Dendritic cell treated with granulocyte-macrophage colony-stimulating factor and Interleukin-4, amounts not matched to agents 40 ng/mL and 50 ng/mL, for 4 days (primary cell): ENCODE data around the gene IFT27.
"Not testable (repeated sequence)": the region's sequence is repeated elsewhere in the genome, so short reads cannot be mapped to it uniquely, and the experiment has no call there.

Source experiments
- H3K27ac Mint-ChIP-seq: one replicate; pipeline ENCODE4 v1.8.0; 2022; ENCODE audit warnings: mild to moderate bottlenecking, mixed read lengths
- H3K27me3 Mint-ChIP-seq: one replicate; pipeline ENCODE4 v1.8.0; 2022; ENCODE audit warnings: mild to moderate bottlenecking, mixed read lengths
- H3K36me3 Mint-ChIP-seq: one replicate; pipeline ENCODE4 v1.8.0; 2022; ENCODE audit warnings: low read depth, mixed read lengths
- H3K4me1 Mint-ChIP-seq: one replicate; pipeline ENCODE4 v1.8.0; 2022; ENCODE audit warnings: low read depth, mixed read lengths
- H3K4me3 Mint-ChIP-seq: one replicate; pipeline ENCODE4 v1.8.0; 2022; ENCODE audit warnings: mild to moderate bottlenecking, moderate library complexity, mixed read lengths
- H3K9me3 Mint-ChIP-seq: one replicate; pipeline ENCODE4 v1.8.0; 2022; ENCODE audit warnings: mixed read lengths
- intact Hi-C: fragments of 100-400 bp; cut with micrococcal nuclease; formaldehyde crosslinking; loops from one replicate; pipeline ENCODE4 v1.15.0; 2022

Gene IFT27

DNA sequence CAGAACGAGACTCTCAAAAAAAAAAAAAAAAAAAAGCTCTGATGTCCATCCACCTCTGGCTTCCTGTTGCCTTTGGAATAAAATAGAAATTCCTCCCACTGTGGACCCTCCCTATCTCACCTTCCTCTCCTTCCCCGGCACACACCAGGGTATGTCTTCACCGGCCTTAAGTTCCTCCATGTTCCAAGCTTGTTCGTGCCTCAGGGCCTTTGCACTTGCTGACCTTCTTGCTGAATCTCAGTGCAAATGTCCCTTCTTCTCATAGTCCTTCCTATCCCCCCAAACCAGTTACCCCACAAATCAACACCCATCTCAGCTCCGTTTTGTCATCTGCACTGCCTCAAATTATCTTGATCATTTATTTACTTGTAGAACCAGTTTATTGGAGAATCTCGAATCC, 20.6 kb downstream of the IFT27 start:
- intact Hi-C loops, result no loop called here
- H3K4me1 Mint-ChIP-seq, result peaks cover 17% of the 10 kb centered on the region
- H3K27me3 Mint-ChIP-seq, result peaks cover 46% of the 10 kb centered on the region
- H3K9me3 Mint-ChIP-seq, result no peaks in the 10 kb centered on the region
- H3K27ac Mint-ChIP-seq, result no peak overlapping the region
- H3K4me3 Mint-ChIP-seq, result no peak overlapping the region
- no peaks in the 10 kb centered on the region for H3K36me3 Mint-ChIP-seq

DNA sequence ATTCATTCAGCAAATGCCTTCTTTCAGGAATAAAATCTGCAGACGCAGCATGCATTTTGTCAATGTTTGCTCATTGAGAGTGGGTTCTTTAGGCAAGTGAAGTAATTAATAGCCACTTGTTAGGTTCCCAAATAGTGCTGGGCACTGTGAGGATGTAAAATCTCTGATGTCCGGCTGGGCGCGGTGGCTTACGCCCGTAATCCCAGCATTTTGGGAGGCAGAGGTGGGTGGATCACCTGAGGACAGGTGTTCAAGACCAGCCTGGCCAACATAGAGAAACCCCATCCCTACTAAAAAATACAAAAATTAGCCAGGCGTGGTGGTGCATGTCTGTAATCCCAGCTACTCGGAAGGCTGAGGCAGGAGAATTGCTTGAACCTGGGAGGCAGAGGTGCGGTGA, 21.0 kb downstream of the IFT27 start:
- H3K4me3 Mint-ChIP-seq, intact Hi-C loops, H3K9me3 Mint-ChIP-seq, H3K27ac Mint-ChIP-seq, H3K36me3 Mint-ChIP-seq: not testable (repeated sequence)
- H3K4me1 Mint-ChIP-seq, result peaks cover 17% of the 10 kb centered on the region
- peaks cover 46% of the 10 kb centered on the region for H3K27me3 Mint-ChIP-seq

DNA sequence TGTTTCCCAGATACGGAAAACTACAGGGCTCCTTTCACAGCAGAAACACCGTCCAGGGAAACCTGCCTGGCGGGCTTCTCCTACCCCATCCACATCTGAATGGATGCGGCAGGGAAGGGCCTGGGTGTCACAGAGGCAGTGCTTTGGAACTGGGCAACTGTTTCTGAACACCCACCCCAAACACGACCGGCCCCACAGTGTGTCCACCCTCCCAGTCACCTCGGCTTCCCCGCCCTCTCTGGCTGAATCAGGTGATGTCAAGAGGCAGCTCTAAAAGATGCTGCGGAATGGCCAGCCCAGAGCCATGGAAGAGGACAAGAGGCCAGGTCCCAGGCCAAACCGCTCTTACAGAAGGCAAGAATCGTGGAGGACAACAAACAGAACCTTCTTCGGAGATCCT, 22.0 kb downstream of the IFT27 start:
- Mint-ChIP-seq H3K4me1 (peaks cover 17% of the 10 kb centered on the region), H3K4me3 (no peak overlapping the region), H3K27me3 (peaks cover 46% of the 10 kb centered on the region), H3K27ac (no peak overlapping the region), H3K36me3 (no peaks in the 10 kb centered on the region), H3K9me3 (no peaks in the 10 kb centered on the region)
- intact Hi-C loops, result no loop called here

GRCh38 chr22:36753120-36753802, 22.7 kb downstream of the IFT27 start:
- Mint-ChIP-seq H3K36me3 (no peaks in the 10 kb centered on the region), H3K4me3 (no peak overlapping the region), H3K9me3 (no peaks in the 10 kb centered on the region), H3K27me3 (peaks cover 46% of the 10 kb centered on the region), H3K4me1 (peaks cover 17% of the 10 kb centered on the region), H3K27ac (no peak overlapping the region)
- intact Hi-C loops, result no loop called here

DNA sequence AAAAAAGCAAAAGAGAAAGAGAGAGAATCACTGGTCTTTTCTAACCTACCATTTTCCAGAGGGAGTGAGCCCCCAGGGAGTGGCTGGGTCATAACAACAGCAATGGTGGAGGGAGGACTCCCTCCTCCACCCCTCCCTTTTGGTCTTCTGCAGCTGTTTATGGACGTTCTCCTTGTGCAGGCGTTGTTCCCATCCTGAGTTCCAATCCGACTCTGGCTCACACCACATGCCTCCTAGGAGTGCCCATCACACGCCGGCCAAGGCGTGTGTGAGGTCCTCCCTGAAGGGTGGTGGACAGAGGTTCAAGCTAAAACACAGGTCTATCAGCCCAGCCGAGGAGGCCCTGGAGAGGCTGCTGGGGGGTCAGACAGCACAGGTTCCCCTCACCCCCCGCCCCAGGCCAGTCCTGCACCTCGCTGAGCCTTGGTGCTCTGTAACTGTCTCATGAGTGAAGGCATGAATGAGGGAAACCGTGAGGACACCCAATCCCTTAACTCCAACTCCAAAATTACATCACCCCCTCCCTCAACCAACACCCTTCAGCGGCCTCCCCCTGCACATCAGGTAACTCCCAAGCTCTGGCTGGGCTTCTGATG, 29.4 kb downstream of the IFT27 start:
- H3K9me3 Mint-ChIP-seq, result no peaks in the 10 kb centered on the region
- no peaks in the 10 kb centered on the region for H3K36me3 Mint-ChIP-seq
- H3K27ac Mint-ChIP-seq, result no peak overlapping the region
- peaks cover 6% of the 10 kb centered on the region for H3K4me1 Mint-ChIP-seq
- intact Hi-C loops, result no loop called here
- H3K27me3 Mint-ChIP-seq, result peaks cover 17% of the 10 kb centered on the region
- H3K4me3 Mint-ChIP-seq, result no peak overlapping the region

DNA sequence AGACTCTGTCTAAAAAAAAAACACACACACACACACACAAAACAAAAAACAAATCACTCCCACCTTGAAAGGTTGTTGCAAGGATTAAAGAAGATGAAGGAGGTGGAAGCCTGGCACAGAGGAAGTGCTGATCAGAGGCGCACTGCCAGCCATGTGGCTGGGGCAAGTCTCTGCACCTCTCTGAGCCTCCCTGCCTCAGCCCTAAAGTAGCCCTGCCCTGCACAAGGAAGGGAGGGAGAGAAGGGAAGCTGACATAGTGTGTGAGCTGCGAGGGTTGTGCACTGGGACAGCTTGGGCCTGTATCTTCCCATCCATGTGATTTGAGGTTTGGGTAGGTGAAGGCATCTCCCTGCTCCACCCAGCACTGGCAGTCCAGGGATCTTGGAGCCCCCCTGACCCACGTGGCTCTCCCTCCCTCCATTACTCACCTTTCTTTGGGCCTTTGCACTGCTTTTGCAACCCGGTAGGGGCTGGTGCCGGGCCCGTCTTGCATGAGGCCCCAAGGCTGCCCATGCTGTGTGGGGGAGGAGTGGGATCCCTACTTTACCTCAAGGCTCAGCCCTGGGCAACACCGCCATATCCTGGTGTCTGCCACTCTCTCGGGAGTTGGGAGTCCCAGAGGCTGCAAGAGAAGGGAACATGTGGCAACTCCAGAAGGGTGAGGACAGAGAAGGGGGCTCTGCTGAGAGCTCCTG, 30.5 kb downstream of the IFT27 start:
- intact Hi-C loops, result no loop called here
- H3K9me3 Mint-ChIP-seq, result no peaks in the 10 kb centered on the region
- peaks cover 17% of the 10 kb centered on the region for H3K27me3 Mint-ChIP-seq
- H3K4me3 Mint-ChIP-seq, result no peak overlapping the region
- H3K4me1 Mint-ChIP-seq, result peaks cover 12% of the 10 kb centered on the region
- H3K36me3 Mint-ChIP-seq, result no peaks in the 10 kb centered on the region
- no peak overlapping the region for H3K27ac Mint-ChIP-seq

GRCh38 chr22:36744791-36745190, 31.1 kb downstream of the IFT27 start:
- Mint-ChIP-seq H3K4me3 (no peak overlapping the region), H3K36me3 (no peaks in the 10 kb centered on the region), H3K27ac (no peak overlapping the region), H3K9me3 (no peaks in the 10 kb centered on the region), H3K27me3 (peaks cover 17% of the 10 kb centered on the region), H3K4me1 (peaks cover 13% of the 10 kb centered on the region)
- intact Hi-C loops, result no loop called here

GRCh38 chr22:36744413-36744765, 31.5 kb downstream of the IFT27 start:
- Mint-ChIP-seq H3K9me3 (no peaks in the 10 kb centered on the region), H3K36me3 (no peaks in the 10 kb centered on the region), H3K27ac (no peak overlapping the region), H3K27me3 (peaks cover 17% of the 10 kb centered on the region), H3K4me1 (peaks cover 13% of the 10 kb centered on the region), H3K4me3 (no peak overlapping the region)
- intact Hi-C loops, result no loop called here

- no peak overlapping the region for H3K4me3 Mint-ChIP-seq
- no peak overlapping the region for H3K27ac Mint-ChIP-seq
- peaks cover 17% of the 10 kb centered on the region for H3K27me3 Mint-ChIP-seq
- no peaks in the 10 kb centered on the region for H3K9me3 Mint-ChIP-seq
- peaks cover 16% of the 10 kb centered on the region for H3K4me1 Mint-ChIP-seq
- H3K36me3 Mint-ChIP-seq, result no peaks in the 10 kb centered on the region
- intact Hi-C loops, result no loop called here
These were observed 32.1 kb downstream of the IFT27 start for GRCh38 chr22:36743591-36744412.

GRCh38 chr22:36743011-36743410, 32.9 kb downstream of the IFT27 start:
- intact Hi-C loops, result no loop called here
- Mint-ChIP-seq H3K4me1 (peaks cover 24% of the 10 kb centered on the region), H3K9me3 (no peaks in the 10 kb centered on the region), H3K4me3 (no peak overlapping the region), H3K27me3 (peaks cover 17% of the 10 kb centered on the region), H3K27ac (no peak overlapping the region), H3K36me3 (no peaks in the 10 kb centered on the region)

- H3K27me3 Mint-ChIP-seq, result peaks cover 17% of the 10 kb centered on the region
These were observed 34.0 kb downstream of the IFT27 start for GRCh38 chr22:36741968-36742367.

GRCh38 chr22:36741204-36741793, 34.6 kb downstream of the IFT27 start:
- intact Hi-C loops, result no loop called here
- Mint-ChIP-seq H3K9me3 (no peaks in the 10 kb centered on the region), H3K27ac (no peak overlapping the region), H3K27me3 (peaks cover 13% of the 10 kb centered on the region), H3K4me3 (no peak overlapping the region), H3K4me1 (peaks cover 41% of the 10 kb centered on the region), H3K36me3 (no peaks in the 10 kb centered on the region)

More at GRCh38 chr22:36741968-36742367, 34.0 kb downstream of the IFT27 start:
- no peak overlapping the region for H3K4me3 Mint-ChIP-seq
- no peaks in the 10 kb centered on the region for H3K36me3 Mint-ChIP-seq
- intact Hi-C loops, result no loop called here
- no peaks in the 10 kb centered on the region for H3K9me3 Mint-ChIP-seq
- no peak overlapping the region for H3K27ac Mint-ChIP-seq
- peaks cover 35% of the 10 kb centered on the region for H3K4me1 Mint-ChIP-seq

DNA sequence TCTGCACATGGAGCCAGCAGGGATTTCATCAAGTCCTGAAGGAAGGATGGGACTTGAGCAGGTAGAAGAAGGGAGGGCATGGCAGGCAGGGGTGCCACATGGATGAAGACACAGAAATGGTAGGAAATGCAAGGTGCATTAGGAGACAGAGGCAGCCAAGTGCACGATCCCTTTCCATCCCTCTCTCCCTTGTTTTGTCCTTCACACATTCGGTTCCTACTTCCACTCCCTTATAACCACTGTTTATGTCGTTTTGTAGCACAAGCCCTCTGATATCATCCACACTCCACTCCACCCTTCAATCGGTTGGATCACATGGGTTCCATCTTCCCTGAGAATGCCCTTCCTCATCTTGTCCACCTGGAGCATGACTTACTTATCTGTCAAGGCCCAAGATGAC, 35.2 kb downstream of the IFT27 start:
- peaks cover 47% of the 10 kb centered on the region for H3K4me1 Mint-ChIP-seq
- H3K27me3 Mint-ChIP-seq, result peaks cover 12% of the 10 kb centered on the region
- H3K9me3 Mint-ChIP-seq, result no peaks in the 10 kb centered on the region
- H3K4me3 Mint-ChIP-seq, result no peak overlapping the region
- H3K36me3 Mint-ChIP-seq, result no peaks in the 10 kb centered on the region
- intact Hi-C loops, result no loop called here
- H3K27ac Mint-ChIP-seq, result no peak overlapping the region

DNA sequence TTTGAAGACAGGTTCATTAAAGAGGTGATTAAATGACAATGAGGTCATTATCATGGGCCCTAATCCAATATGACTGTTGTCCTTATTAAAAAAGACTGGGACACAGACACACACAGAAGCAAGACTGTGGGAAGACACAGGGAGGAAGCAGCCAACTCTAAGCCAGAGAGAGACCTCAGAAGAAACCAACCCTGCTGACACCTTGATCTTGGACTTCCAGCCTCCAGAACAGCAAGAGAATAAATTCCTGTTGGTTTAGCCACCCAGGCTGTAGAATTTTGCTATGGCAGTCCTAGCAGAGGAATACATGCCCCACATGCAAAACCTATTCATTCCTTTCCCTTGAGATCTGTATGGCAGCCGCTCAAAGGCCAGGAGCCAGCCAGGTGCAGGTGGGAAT, 36.7 kb downstream of the IFT27 start:
- Mint-ChIP-seq H3K27me3 (peaks cover 2% of the 10 kb centered on the region), H3K4me1 (peaks cover 57% of the 10 kb centered on the region), H3K27ac (no peak overlapping the region), H3K9me3 (no peaks in the 10 kb centered on the region), H3K36me3 (no peaks in the 10 kb centered on the region), H3K4me3 (no peak overlapping the region)
- intact Hi-C loops, result no loop called here
